HG02763 (cell line): Measurements from ENCODE around the gene ZFAND5.

ENCODE experiments used
- ATAC-seq: cut with Tn5 transposase; IDR thresholded peaks from one replicate; pipeline ENCODE4 v1.9.1; 2021; ENCODE audit warnings: mild to moderate bottlenecking, moderate library complexity; ENCODE audit not compliant: unreplicated experiment

Gene ZFAND5

DNA sequence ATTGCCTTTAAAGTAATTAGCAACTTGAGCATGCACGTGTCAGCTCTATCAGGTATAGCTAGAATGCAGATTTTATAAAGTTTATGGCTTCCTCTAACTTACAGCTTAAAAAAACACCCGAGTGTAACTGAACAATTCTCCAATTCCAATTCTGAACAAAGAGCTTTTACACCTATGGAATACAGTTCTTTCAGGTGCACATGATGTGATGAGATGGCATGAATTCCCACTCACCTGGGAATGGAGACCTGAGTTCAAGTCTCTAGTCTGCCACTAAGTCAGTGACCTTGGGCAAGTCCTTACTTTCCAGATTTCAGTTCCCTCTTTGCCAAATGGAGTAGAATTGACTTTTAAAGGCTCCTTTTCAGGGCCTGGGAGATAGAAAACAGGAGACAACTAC, 1.8 kb downstream of the ZFAND5 start:
- ATAC-seq: no peak

DNA sequence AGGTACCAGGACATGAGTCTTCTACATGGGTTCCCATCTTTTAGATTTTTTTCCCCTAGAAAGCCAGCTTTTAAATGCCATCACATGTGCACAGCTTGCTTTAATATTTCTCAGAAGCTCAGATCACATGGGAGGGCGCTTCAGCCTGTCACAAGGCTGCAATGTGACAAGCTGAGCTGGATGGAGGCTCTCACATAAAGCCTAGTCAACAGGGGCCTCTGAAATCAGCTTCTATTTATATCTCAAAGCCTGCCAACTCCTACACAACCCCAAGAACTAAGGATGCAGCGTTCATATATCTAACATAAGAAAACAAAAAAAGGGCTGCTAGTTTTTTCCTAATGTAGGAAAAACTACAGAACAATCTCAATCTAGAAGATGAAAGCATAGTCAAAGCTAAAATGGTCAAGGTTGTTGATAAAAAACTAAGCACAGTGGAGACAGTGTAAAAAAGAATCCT, 2.3 kb downstream of the ZFAND5 start:
- peak; percentile 24 for ATAC-seq

DNA sequence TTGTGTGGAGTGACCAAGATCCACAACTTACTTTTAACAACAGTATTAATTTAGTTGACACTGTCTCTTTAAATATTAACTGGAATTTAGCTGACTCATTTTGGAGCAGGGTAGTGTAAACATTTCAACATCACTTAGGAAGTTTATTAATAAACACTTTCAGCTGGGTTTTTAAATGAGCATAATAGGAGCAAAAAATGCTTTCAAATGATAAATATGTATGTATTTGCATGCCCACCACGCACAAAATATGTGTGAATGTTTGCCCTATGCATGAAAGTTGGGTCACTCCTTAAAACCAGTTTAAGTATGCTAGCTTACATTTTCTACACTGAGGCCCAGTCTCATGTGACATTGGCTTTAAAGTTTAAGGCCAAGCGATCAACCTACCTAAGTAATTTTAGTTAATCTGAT, 2.9 kb downstream of the ZFAND5 start:
- no peak for ATAC-seq

DNA sequence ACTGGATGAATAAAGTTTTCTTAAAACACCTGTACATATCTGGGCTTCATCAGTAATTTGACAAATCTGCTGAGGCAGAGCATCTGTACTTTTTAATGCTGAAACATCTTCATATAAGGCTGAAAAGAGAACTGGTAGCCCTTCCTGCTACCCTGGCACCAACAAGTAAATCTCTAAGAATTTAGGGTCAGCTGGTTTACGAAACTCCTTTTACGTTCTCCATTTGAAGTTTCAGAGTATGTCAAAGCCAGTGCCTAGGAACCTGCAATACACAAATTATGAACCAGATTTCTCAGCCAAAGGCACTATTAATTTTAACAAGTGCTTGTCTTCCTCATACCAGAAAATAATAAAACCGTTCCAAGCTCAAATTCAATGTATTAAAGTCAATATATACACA, 3.8 kb downstream of the ZFAND5 start:
- no peak for ATAC-seq

DNA sequence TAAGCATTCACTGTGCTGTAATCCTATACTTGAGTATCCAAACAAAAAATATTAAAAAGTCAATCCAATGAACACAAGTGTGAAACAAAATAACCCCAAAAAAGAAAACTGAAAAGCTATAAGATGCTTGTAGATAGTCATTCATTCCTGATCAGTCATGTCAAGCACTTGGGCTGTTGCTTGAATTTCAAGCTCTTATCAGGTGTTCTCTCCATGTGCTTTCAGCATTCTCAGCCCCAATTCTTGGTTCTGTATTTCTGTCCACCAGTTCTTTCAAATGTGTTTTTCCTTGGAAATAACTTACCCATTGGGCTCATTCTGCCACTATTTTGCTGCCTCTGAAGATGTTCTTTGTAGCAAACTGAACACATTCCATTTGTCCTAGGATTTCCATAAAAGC, 4.7 kb downstream of the ZFAND5 start:
- ATAC-seq: no peak

DNA sequence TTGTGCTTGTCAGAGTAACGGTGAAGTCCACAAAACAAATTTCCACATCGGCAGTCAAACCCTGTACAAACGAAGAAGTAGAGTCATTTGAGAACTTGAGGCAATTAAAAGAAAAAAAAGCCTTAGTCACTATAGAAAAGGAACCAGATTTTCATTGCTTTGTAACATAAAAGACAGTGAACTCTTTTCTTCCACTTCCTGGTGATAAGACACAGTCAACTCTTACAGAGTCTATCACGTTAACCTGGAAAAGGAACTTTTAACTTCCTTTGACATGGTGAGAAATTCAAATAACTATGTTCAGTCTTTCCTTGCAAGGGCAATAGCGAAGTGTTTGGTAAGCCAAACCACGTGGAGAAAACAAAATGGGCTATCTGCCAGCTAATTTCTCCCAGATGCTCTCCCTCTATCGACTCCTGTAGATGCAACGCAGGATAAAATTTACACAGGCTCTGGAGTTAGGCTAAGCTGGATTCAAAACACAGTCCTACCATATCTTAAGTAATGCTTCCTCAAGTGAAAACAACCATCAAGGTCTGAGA, 8.9 kb downstream of the ZFAND5 start:
- ATAC-seq: no peak

DNA sequence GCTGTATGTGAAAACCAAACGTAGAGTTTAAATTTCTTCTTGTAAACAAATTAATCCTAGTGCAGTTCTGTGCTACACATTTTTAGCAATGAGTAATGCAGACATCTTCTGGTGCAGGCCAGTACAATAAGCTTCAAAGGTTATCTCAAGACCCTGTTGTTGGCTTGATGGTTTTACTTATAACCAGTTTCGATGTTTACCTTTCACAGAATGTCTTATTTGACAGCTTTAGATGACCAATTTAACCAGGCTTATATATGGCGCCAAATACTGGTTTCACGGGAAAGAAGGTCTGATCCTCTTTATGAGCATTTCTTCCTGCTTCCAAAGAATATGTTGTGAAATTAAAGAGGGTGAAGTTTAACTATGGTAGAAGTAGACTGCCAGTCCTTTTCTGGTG, 9.9 kb downstream of the ZFAND5 start:
- ATAC-seq: no peak

DNA sequence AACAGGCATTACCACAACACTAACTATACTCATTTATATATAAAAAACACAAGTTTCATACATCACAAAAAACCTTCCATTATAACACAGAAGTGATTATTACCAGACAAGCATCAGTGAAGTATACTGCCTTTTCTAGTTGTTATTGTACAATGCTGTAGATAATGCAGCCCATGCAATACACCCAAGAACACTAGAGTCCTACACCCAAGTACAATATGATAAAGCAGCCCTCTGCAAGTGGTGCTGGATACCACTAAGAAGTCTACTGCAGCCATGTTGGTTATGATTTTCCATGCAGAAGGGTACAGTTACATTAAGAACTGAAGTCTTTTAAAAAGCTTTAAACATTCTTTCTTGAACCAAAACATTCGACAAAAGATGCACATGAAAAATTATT, 10.3 kb downstream of the ZFAND5 start:
- no peak for ATAC-seq

DNA sequence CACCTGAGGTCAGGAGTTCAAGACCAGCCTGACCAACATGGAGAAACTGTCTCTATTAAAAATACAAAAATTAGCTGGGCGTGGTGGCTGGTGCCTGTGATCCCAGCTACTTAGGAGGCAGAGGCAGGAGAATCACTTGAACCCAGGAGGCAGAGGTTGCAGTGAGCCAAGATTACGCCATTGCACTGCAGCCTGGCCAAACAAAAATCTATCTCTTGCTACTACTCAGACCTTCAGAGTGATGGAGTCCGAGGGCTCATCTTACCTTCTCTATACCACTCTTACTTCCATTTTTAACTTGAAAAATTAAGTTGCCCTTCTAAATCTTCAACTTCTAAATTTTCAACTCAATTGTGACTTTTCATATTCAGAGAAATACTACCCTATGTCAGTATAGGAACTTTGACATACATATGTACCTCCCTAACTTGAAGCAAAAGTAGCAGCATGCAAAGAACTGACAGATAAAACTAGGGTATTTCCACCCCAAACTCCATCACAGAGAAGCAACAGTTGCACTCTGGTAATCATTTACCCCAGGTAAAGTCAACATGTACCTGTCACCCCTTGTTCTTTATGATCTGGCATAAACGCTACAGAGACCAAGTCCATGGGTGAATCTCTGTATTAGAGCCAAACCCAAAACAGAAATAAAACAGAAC, 11.4 kb downstream of the ZFAND5 start:
- no peak for ATAC-seq

DNA sequence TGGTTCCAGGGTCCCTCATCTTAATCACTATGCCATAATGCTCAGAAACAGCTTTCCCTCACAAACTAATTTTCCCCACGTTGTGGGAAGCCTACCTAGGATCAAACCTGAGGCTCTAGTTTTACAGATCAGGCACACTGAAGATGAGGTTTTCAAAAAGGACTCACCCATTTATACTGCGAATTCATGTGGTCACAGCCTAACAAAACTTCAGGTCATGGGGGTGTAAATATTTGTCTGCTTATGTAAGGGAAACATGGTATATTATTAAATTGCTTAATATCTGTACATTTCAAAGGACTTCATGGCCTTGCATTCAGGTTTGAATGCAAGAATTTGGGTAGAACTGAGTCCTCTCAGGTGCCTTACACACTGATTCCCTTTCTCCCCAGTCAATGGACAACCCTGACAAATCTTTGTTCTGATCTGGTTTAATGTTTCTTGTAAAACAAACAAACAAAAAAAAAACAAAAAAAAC, 12.1 kb downstream of the ZFAND5 start:
- no peak for ATAC-seq

DNA sequence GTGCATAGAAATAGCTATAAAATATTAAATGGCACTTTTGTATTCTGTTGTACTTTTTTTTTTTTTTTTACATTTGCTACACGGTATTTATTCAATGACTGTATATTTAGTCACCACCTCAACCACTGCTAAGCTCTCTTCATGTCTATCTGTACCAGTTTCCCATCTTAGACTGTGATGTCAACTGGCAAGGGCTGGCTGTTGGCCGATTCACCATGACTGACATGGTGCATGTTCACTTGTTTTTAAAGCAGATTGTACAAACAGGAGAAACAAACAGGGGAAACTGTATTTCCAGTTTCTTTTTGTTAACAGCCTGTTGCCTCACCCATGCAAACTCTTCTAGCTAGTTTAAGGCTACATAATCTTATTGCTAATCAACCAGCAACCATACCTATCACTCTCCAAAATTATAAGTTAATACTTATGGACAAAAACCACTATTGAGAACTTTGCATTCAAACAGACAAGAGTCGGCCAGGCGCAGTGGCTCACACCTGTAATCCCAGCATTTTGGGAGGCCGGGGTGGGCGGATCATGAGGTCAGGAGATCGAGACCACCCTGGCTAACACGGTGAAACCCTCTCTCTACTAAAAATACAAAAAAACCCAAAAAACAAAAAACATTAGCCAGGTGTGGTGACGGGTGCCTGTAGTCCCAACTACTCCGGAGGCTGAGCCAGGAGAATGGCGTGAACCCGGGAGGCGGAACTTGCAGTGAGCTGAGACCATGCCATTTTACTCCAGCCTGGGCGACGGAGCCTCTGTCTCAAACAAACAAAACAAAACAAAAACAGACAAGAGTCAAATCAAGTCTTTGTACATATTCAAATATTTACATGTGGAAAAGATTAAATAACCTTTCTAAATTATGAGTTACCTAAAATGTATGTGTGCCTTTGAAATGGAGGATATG, 13.2 kb downstream of the ZFAND5 start:
- no peak for ATAC-seq

DNA sequence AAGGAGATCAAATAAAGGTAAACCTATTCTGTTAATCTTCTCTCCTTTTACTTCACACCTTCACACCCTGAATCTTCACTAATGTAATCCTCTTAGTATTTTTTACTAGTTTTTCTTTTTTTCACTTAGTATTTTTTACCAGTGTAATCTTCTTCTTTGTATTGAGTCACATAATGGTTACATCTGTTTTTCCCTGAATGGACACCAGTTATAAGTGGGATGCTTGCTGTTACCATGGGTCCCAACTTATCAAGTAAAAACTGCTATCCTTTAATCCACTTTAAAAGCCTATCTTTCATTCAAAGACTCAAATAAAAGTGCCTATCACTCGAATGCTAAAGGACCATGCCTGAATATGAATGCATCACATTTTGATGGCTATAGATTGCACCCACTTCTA, 15.1 kb downstream of the ZFAND5 start:
- ATAC-seq: no peak

DNA sequence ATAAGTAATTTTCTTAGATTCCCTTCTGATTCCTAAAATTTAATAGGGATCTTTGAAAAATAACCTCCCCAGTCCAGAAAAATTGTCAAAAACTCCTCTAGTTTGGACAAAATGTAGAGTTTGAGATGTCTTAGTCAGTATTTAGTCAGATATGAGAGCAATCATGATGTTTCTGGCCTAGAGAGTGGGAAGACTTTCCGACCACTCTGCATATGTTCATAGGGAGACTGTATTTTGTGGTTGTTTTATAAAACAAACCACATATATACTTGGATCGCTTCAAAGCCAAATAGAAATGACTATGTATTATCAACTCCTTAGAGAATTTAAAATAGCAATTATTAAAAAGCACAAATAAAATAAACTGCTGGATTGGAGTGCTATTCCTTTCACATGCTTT, 15.8 kb downstream of the ZFAND5 start:
- no peak for ATAC-seq

DNA sequence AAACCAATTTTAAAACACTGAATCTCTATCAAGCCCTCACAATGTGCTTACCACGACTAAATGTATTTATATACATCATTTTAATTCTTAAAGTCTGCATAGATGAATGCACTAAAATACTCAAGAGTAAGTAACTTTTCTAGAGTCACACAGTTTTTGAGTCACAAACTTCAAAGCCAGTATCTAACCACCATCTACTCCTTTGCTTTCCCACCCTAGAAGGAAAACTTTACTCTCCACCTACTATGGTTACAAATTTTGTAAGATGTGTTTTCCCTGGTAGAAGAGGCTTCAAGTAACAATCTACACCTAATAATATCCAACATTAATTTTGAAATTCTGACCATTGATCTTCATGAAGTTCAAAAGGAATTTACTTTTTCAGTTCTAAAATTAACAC, 18.7 kb downstream of the ZFAND5 start:
- ATAC-seq: no peak

DNA sequence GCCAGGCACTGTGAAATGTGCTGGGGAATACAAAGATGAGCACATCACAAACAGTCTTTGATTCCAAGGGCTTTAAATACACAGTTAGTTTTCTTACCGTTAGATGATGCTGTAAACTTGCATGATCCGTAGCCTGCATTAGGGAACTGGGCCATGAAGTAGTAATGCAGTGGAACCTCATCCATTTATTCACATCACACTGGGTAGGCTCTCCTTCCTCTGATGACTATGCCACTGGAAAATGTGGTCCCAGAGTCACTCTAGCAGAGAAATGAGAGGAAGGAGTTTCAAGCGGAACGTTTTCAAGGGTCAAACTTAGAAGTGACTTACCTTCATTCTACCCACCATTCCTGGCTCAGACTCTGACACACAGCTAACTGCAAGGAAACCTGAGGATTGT, 26.4 kb downstream of the ZFAND5 start:
- ATAC-seq: no peak

DNA sequence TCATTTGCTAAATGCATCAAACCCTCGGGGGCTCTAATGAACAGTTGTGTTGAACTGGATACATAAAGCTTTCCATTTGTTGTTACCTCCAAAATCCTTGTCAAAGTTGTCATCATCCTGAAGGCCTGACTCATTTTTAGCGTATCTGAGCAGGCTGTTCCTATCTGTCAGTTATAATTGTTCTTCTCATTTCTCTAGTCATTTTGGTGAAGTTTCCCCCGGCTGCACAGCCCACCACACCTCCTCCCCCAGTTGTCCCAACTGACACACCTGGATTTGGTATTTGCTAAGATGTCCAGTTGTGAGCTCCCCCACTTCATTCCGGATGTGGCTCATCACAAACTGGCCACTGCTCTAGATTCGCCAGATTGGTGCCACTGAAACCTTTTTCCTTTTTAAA, 27.7 kb downstream of the ZFAND5 start:
- no peak for ATAC-seq

DNA sequence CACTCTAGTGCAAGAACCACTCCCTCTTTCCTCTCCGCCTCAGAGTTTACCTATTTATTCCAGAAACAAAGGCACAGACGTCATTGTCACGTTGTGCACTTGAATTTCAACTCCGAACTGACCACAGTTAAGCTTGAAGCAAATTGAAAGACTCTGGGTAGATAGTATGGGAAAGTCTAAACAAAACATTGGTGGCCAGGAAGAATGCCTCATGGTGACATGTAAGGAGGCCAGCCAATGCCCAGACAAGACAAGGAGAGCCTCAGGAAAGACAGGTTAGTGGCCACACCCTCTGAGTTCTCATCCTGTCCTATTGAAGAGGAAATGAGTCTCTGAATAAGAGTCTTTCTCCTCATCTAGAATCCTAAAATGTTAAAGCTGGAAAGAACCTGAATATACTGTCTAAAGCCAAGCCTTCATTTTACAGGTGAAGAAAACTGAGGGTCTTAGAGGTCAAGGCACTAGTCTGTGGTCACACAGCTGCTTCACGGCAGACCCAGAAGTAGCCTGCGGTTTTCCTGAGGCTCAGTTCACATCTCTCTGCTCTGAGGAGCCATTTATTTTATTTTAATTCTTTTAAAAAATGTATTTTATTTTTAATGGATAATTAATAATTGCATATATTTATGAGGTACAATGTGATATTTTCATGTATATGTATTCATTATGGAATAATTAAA, 30.2 kb downstream of the ZFAND5 start:
- ATAC-seq: no peak

DNA sequence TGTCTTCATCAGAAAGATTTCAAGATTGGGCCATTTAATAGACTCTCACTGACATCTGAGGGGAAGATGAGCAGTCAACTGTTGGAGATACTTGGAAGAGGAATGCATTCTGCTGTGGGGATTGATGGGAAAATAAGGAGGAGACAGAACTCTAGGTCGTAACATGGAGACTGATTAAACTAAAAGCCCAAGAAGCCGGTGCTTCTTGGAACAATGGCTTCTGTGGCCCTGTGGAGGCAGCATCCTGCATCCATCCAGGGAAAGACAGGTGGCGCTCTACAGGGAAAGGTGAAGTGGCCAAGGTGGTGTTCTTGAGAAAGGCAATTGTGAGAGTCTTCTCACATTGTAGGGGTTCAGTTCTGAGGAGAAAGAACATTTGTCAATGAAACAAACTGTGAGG, 31.3 kb downstream of the ZFAND5 start:
- no peak for ATAC-seq

DNA sequence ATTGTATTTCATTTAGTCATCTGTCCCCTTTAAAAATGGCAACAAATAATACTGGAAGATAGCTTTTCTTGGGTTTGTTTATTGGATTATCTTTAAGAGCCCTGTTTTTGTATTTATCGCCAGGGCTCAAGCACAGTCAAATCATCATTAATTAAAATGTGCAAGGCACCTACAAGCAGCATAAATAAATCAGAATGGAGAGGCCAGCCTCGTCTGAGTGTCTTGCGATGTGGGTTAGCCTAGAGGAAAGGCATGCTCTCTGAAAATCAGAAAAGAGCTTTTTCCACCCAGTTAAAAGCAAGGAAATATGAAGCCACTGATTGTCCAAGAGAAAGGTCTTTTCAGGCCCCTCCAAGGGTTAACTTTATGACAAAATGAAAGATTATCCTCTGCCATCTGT, 31.8 kb downstream of the ZFAND5 start:
- no peak for ATAC-seq

DNA sequence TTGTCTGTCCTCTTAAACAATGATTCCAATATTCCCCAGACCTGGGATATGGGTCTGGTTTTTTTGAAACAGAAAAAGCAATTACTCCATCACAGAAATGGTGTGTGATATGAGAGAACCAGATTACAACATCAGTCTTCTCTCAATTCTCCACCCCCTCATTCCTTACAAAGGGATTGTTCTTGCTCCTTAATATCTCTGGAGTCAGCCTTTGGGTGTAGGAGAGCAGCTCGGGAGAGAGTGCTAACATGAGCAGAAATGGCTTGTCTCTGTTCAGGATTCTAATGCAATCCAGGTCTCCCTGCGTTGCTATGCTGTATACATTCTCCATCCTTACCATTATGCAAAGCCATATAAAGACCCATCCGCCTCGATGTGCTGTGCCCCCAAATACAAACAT, 32.7 kb downstream of the ZFAND5 start:
- no peak for ATAC-seq

DNA sequence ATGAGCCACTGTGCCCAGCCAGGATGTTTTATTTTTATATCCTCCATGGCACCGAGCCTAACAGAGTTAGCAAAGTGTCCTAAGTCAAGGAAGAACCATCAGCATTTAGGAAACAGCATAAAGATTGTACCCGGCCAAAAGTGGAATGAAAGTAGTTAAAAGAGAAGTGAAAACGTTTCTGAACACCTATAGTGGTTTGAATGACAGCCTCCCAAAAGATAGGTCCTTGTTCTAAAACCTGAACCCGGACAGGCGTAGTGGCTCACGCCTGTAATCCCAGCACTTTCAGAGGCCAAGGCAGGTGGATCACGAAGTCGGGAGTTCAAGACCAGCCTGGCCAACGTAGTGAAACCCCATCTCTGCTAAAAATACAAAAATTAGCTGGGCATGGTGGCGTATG, 37.4 kb downstream of the ZFAND5 start:
- no peak for ATAC-seq
